Trophoblast cell (in vitro differentiated cells and primary cell): ENCODE results near the gene KMT2C.
A peak's percentile ranks its signal among the peaks of the same experiment; 100 is the strongest.
"Not testable (repeated sequence)": the region's sequence is repeated elsewhere in the genome, so short reads cannot be mapped to it uniquely, and the experiment has no call there.

ENCODE experiments used
- DNase-seq, 2 donors: peaks; one replicate each; pipeline ENCODE4 v3.0.0-alpha.2; 2016
- H2AFZ ChIP-seq: 2 replicates; pipeline ENCODE4 v1.6.1; 2013; ENCODE audit warnings: low read length, moderate library complexity, mild to moderate bottlenecking; ENCODE audit not compliant: insufficient read depth, poor library complexity
- H2AK5ac ChIP-seq: 2 replicates; pipeline ENCODE4 v1.6.1; 2013; ENCODE audit warnings: mild to moderate bottlenecking, low read length
- H2BK120ac ChIP-seq: 2 replicates; pipeline ENCODE4 v1.6.1; 2013; ENCODE audit warnings: low read length, mild to moderate bottlenecking, moderate library complexity; ENCODE audit not compliant: insufficient read depth, poor library complexity
- H2BK12ac ChIP-seq: 2 replicates; pipeline ENCODE4 v1.6.1; 2013; ENCODE audit warnings: mild to moderate bottlenecking, low read length, moderate library complexity
- H2BK5ac ChIP-seq: 2 replicates; pipeline ENCODE4 v1.6.1; 2013; ENCODE audit warnings: low read length, low read depth, moderate library complexity, mild to moderate bottlenecking; ENCODE audit not compliant: poor library complexity
- H3K14ac ChIP-seq: 2 replicates; pipeline ENCODE4 v1.6.1; 2013; ENCODE audit warnings: mild to moderate bottlenecking, low read length
- H3K18ac ChIP-seq: 2 replicates; pipeline ENCODE4 v1.6.1; 2013; ENCODE audit warnings: mild to moderate bottlenecking, low read length
- H3K23ac ChIP-seq: 2 replicates; pipeline ENCODE4 v1.6.1; 2013; ENCODE audit warnings: low read length
- H3K27ac ChIP-seq: 2 replicates; pipeline ENCODE4 v1.5.1; 2013; ENCODE audit warnings: low read depth, mild to moderate bottlenecking, inconsistent platforms, low read length, moderate library complexity
- H3K27me3 ChIP-seq: 2 replicates; pipeline ENCODE4 v1.6.1; 2013; ENCODE audit warnings: inconsistent platforms, mild to moderate bottlenecking, low read length, moderate library complexity; ENCODE audit not compliant: insufficient read depth
- H3K36me3 ChIP-seq, 2 experiments: 1 replicate in 1 of 2; 2 replicates in 1 of 2; pipeline ENCODE4 v1.6.1; 2013; ENCODE audit warnings: low read length in 2 of 2, mild to moderate bottlenecking in 2 of 2, moderate library complexity in 1 of 2; ENCODE audit not compliant: insufficient read depth in 2 of 2, control insufficient read depth in 1 of 2
- H3K4ac ChIP-seq: 2 replicates; pipeline ENCODE4 v1.6.1; 2013; ENCODE audit warnings: low read depth, mild to moderate bottlenecking, low read length, moderate library complexity
- H3K4me1 ChIP-seq, 2 experiments: 1 replicate in 1 of 2; 2 replicates in 1 of 2; pipeline ENCODE4 v1.6.1; 2013; ENCODE audit warnings: low read length in 2 of 2, mild to moderate bottlenecking in 2 of 2, moderate library complexity in 1 of 2; ENCODE audit not compliant: insufficient read depth in 2 of 2, control insufficient read depth in 1 of 2
- H3K4me2 ChIP-seq: 2 replicates; pipeline ENCODE4 v1.6.1; 2013; ENCODE audit warnings: inconsistent platforms, mild to moderate bottlenecking, low read length, moderate library complexity
- H3K4me3 ChIP-seq: 2 replicates; pipeline ENCODE4 v1.5.1; 2013; ENCODE audit warnings: mild to moderate bottlenecking, low read depth, low read length, inconsistent platforms
- H3K79me1 ChIP-seq: one replicate; pipeline ENCODE4 v1.6.1; 2013; ENCODE audit warnings: low read length
- H3K79me2 ChIP-seq: 2 replicates; pipeline ENCODE4 v1.6.1; 2013; ENCODE audit warnings: low read length, mild to moderate bottlenecking; ENCODE audit not compliant: control insufficient read depth, insufficient read depth, poor library complexity
- H3K9ac ChIP-seq: 2 replicates; pipeline ENCODE4 v1.6.1; 2013; ENCODE audit warnings: mild to moderate bottlenecking, low read length
- H3K9me3 ChIP-seq: 2 replicates; pipeline ENCODE4 v1.6.1; 2013; ENCODE audit warnings: low read depth, mild to moderate bottlenecking, control low read depth, inconsistent platforms, low read length; ENCODE audit not compliant: insufficient read depth
- H4K12ac ChIP-seq: 2 replicates; pipeline ENCODE4 v1.6.1; 2013; ENCODE audit warnings: low read depth, mild to moderate bottlenecking, low read length, moderate library complexity
- H4K8ac ChIP-seq: 2 replicates; pipeline ENCODE4 v1.6.1; 2013; ENCODE audit warnings: low read depth, mild to moderate bottlenecking, low read length, moderate library complexity
- H4K91ac ChIP-seq: one replicate; pipeline ENCODE4 v1.6.1; 2013; ENCODE audit warnings: low read depth, mild to moderate bottlenecking, low read length, moderate library complexity
- WGBS: extraction: QIAGEN DNeasy Blood & Tissue Kit; methylation state at CpG from one replicate; pipeline ENCODE4 v1.1.7; 2013; ENCODE audit warnings: missing lambda C conversion rate; ENCODE audit not compliant: insufficient read length, insufficient coverage; ENCODE audit errors: extremely low coverage; 5-methylcytosine and 5-hydroxymethylcytosine counted together

KMT2C gene

GRCh38 chr7:152245417-152245816 is 190.4 kb downstream of the KMT2C start:
- H4K12ac ChIP-seq, H3K4me1 ChIP-seq, H3K4ac ChIP-seq, H3K79me1 ChIP-seq, H2BK5ac ChIP-seq, H3K36me3 ChIP-seq, H3K9me3 ChIP-seq, H3K18ac ChIP-seq, H3K4me3 ChIP-seq, H3K79me2 ChIP-seq, H2AK5ac ChIP-seq, H2BK12ac ChIP-seq, H3K14ac ChIP-seq, H3K4me2 ChIP-seq, H3K9ac ChIP-seq, H2AFZ ChIP-seq, H3K27me3 ChIP-seq, H4K91ac ChIP-seq, H3K27ac ChIP-seq, H2BK120ac ChIP-seq, H4K8ac ChIP-seq, DNase-seq, H3K23ac ChIP-seq: not testable (repeated sequence)
- WGBS = no CpG with 5 or more reads among the region's 2 CpGs

DNA sequence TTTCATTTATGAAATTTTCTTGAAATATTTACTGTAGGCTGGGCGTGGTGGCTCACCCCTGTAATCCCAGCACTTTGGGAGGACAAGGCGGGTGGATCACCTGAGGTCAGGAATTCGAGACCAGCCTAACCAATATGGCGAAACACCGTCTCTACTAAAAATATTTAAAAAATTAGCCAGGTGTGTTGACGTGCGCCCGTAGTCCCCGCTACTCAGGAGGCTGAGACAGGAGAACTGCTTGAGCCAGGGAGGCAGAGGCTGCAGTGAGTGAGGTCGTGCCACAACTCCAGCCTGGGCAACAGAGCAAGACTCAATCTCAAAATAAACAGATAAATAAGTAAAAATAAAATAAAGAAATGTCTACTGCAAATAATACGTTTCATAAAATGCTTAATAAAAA is 192.3 kb downstream of the KMT2C start:
- not testable (repeated sequence) for H3K27ac ChIP-seq, H3K4me2 ChIP-seq, H3K79me1 ChIP-seq, H4K8ac ChIP-seq, H3K9ac ChIP-seq, H3K27me3 ChIP-seq, H3K23ac ChIP-seq, H3K9me3 ChIP-seq, H4K91ac ChIP-seq, H4K12ac ChIP-seq, H3K4me1 ChIP-seq, H3K18ac ChIP-seq, H3K14ac ChIP-seq, H2AK5ac ChIP-seq, H3K36me3 ChIP-seq, H3K4me3 ChIP-seq, H3K4ac ChIP-seq, H3K79me2 ChIP-seq, H2AFZ ChIP-seq, H2BK120ac ChIP-seq, H2BK5ac ChIP-seq
- peak; percentile 76 to 83 for DNase-seq
- peak overlapping the region; percentile 40 for H2BK12ac ChIP-seq
- no CpG with 5 or more reads among the region's 11 CpGs for WGBS

- H3K9me3 ChIP-seq, H3K4ac ChIP-seq, H3K14ac ChIP-seq, H2BK120ac ChIP-seq, H3K79me1 ChIP-seq, H3K23ac ChIP-seq, H2AK5ac ChIP-seq, H4K91ac ChIP-seq, H3K36me3 ChIP-seq, H4K8ac ChIP-seq, H3K27me3 ChIP-seq, H2BK5ac ChIP-seq, H2BK12ac ChIP-seq, H3K4me1 ChIP-seq, H3K18ac ChIP-seq, H2AFZ ChIP-seq, H3K4me2 ChIP-seq, H3K27ac ChIP-seq, H3K4me3 ChIP-seq, H3K9ac ChIP-seq, H4K12ac ChIP-seq, H3K79me2 ChIP-seq: not testable (repeated sequence)
- no CpG with 5 or more reads among the region's 8 CpGs for WGBS
- peak; percentile 72 to 76 for DNase-seq
Measured at GRCh38 chr7:152241301-152241700, 194.5 kb downstream of the KMT2C start.

DNA sequence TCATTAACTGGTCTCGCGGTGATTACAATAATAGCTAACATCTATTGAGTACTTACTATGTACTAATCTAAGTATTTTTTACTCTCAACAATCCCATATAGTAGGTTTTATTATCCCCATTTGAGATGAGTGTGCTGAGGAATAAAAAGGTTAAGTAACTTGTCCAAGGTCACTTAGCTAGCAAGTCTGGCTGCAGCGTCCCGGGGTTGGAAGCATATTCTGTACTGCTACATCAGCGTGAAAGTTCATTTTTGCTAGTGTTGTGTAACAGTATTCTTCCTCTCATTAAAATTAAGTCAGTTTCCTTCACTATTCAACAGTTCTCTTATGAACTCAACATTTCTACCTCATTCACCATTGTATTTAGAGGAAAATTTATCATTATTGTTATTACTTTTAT is 199.5 kb downstream of the KMT2C start:
- H3K4me2 ChIP-seq, H4K91ac ChIP-seq, H3K14ac ChIP-seq, H3K79me2 ChIP-seq, H3K36me3 ChIP-seq, H3K4ac ChIP-seq, H4K8ac ChIP-seq, H2AK5ac ChIP-seq, H4K12ac ChIP-seq, H3K4me3 ChIP-seq, H3K9me3 ChIP-seq, H3K27me3 ChIP-seq, H3K4me1 ChIP-seq, H3K23ac ChIP-seq, H2BK12ac ChIP-seq, H3K9ac ChIP-seq, H3K79me1 ChIP-seq, DNase-seq, H2AFZ ChIP-seq, H3K27ac ChIP-seq, H3K18ac ChIP-seq, H2BK5ac ChIP-seq, H2BK120ac ChIP-seq: not testable (repeated sequence)
- WGBS = no CpG with 5 or more reads among the region's 5 CpGs
